GM12891 (cell line): ENCODE measurements around the gene SYCP2L.
"Not testable (repeated sequence)": the region's sequence is repeated elsewhere in the genome, so short reads cannot be mapped to it uniquely, and the experiment has no call there.

ENCODE experiments used
- POLR2A ChIP-seq: IDR thresholded peaks from 2 replicates; pipeline ENCODE4 v1.6.1; 2011; ENCODE audit warnings: low read depth, low read length, control low read depth
- POLR2AphosphoS5 ChIP-seq: IDR thresholded peaks from 2 replicates; pipeline ENCODE4 v1.6.1; 2011; ENCODE audit warnings: low read depth, low read length, control low read depth
- POU2F2 ChIP-seq: IDR thresholded peaks from 2 replicates; pipeline ENCODE4 v1.6.1; 2011; ENCODE audit warnings: low read depth, mild to moderate bottlenecking, control low read depth, low read length, moderate library complexity
- SPI1 ChIP-seq: IDR thresholded peaks from 2 replicates; pipeline ENCODE4 v1.6.1; 2011; ENCODE audit warnings: low read depth, low read length, control low read depth
- TAF1 ChIP-seq: IDR thresholded peaks from 2 replicates; pipeline ENCODE4 v1.6.1; 2011; ENCODE audit warnings: low read depth, low read length, control low read depth

- TF ChIP-seq POLR2A, POLR2AphosphoS5, TAF1, POU2F2, SPI1: not testable (repeated sequence)
These were observed 4.6 kb upstream of the SYCP2L start for GRCh38 chr6:10882253-10882630.
